Fibroblast of skin of right quadriceps (primary cell): ENCODE data around the gene PLCH2.
"Not testable (repeated sequence)": the region's sequence is repeated elsewhere in the genome, so short reads cannot be mapped to it uniquely, and the experiment has no call there.

Experiments
- DNase-seq: peaks from one replicate; pipeline ENCODE4 v3.0.0-alpha.2; 2013

PLCH2 gene, protein sequence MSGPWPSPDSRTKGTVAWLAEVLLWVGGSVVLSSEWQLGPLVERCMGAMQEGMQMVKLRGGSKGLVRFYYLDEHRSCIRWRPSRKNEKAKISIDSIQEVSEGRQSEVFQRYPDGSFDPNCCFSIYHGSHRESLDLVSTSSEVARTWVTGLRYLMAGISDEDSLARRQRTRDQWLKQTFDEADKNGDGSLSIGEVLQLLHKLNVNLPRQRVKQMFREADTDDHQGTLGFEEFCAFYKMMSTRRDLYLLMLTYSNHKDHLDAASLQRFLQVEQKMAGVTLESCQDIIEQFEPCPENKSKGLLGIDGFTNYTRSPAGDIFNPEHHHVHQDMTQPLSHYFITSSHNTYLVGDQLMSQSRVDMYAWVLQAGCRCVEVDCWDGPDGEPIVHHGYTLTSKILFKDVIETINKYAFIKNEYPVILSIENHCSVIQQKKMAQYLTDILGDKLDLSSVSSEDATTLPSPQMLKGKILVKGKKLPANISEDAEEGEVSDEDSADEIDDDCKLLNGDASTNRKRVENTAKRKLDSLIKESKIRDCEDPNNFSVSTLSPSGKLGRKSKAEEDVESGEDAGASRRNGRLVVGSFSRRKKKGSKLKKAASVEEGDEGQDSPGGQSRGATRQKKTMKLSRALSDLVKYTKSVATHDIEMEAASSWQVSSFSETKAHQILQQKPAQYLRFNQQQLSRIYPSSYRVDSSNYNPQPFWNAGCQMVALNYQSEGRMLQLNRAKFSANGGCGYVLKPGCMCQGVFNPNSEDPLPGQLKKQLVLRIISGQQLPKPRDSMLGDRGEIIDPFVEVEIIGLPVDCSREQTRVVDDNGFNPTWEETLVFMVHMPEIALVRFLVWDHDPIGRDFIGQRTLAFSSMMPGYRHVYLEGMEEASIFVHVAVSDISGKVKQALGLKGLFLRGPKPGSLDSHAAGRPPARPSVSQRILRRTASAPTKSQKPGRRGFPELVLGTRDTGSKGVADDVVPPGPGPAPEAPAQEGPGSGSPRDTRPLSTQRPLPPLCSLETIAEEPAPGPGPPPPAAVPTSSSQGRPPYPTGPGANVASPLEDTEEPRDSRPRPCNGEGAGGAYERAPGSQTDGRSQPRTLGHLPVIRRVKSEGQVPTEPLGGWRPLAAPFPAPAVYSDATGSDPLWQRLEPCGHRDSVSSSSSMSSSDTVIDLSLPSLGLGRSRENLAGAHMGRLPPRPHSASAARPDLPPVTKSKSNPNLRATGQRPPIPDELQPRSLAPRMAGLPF (N-terminal part only)

DNA sequence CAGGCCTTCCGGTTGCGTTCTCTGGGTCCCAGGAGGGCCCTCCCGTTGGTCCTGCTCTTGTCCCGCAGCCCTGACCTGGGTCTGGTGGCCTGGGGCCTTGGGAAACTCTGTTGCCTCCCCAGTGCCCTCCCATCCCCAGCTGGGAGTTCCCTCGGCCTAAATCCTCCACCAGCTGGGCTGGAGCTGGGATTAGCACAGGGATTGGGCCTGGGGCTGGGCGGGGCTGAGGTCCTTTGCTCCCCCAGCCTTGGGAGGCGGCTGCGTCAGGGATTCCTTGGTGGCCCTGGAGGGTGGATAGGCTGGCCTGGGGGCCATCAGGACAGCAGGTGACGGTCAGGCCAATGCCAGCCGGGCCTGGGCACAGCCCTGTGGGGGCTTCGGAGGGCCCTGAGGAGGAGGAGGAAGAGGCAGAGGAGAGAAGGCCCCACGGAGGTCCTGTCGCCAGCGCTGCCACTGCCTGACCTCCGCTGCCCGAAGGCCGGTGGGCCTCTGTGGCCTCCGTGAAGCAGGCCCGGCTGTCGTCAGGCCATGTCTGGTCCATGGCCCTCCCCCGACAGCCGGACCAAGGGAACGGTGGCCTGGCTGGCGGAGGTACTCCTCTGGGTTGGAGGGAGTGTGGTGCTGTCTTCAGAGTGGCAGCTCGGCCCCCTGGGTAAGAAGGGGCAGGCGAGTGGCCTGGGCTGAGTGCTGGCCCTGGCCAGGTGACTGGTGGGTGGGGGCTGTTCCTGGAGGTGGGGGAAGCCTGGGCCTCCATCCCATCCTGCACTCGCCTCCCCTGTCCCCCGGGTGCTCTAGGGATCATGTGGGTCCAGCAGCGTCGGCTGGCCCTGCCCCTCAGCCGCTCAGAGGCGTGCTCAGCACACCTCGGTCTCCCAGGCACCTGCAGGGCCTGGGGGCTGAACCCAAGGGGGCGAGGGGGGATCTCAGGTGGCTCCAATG lies at the start of gene PLCH2:
Gene PLCH2 (plus strand): TSS at position 229 of the 939 bp plus-strand sequence. CDS start 300 bp downstream, at position 529.
- no peak for DNase-seq

DNA sequence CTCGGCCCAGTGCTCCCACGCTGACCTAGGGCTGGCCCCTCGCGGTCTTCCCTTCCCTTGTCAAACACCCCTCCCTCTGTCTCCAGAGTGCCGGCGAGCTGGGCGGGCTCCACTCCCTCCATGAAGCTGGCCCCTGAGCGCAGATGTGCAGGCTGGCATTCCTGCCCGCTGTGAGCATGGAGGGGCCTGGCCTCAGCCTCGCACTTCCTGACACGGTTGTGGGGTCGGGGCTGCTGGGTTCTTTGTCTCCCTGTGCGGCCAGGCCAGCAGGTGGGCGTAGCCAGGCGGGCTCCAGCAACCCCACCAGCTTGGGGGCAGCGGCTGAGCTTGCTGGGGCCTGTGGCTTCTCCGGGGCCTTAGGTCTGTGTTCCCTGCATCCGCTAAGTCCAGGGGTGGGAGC lies 49.5 kb upstream of the PLCH2 start:
- DNase-seq = no peak

DNA sequence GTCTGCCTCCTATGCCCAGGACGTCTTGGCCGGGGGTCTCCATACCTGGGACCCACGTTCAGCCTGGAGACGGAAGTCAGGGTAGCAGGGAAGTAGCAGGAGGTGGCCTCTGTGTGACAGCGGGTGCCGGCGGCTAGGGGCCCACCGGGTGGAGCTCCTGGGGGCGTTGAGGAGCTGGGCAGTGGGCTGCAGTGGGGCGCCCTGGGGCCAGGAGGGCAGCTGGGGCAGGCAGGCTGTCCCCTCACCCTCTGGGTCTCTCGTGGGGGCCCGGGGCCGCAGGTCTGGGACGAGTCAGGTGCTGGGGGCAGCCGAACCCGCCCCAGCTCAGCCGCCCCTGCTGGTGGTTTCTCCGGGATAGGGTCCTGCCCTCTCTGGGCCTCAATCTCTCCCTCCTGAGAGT lies 49.0 kb upstream of the PLCH2 start:
- no peak for DNase-seq

DNA sequence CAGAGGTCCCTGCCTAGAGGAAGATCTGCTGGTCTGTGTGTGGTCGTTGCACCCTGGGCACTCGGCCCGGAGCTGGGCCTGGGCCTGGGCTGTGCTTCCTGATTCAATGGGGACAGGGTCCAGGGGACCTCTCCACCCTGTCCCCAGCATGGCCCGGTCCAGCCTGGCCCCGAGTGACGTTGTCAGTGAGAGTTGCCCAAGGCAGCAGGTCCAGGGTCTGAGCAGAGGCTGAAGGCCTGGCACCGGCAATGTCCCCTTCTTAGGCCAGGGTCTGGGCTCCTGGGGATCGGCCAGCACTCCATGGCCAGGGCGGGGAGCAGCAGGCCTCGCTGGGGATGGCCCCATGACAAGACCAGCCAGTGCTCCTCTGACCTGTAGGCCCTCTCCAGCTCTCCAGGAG lies 48.1 kb upstream of the PLCH2 start:
- no peak for DNase-seq

DNA sequence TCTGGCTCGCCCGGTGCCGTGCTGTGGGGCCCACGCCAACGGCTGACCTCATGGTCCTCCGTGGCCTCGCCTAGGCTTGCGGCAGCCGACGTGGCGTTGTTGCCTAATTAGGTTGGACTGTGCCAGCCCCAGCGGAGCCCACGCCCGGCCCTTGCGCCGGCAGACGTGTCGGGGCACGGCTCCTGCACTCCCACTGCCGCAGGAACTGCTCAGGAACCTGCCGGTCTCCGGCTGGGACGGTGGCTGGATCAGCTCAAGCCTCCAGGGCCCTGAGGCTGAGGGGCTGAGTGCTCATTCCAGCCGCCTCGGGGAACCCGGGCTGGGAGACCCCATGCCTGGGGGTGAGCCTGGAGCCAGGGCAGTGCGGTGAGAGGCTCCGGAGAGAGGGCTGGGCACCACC lies 47.6 kb upstream of the PLCH2 start:
- DNase-seq = no peak

DNA sequence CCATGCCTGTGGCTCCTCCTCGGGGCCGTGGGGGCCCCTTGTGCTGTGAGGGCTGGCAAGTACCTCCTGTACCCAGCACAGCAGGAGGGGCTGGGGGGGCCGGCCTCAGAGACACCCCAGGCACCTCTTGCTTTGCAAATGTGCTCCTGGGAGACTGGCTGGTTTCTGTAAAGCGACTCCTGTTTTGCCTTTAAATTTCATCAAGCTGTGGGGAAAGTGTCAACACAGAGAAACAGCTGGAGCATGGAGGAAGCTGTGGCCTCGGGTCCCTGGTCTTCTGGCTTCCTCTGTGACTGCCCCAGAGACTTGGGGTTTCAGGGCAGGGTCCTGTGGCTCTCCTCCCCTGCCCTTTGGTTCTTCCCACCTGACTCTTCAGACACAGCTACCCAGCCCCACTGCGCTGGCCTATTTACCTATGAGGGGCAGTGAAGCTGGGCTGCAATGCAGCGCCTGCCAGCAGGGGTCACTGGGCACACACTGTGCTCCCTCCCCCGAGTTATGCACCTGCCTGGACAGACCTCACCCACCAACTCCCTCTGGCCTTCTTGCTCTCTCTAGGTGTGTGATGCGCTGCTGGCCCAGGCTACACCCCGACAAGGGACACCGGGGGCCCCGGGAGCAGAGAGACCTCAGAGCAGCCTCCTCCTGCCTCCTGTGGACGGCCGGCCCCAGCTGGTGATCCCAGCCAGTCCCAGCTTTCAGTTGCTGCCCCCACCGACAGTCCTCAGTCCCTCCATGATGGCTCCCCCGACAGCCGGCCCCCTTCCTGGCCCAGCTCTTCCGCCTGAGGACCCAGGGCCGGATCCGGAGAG lies 46.1 kb upstream of the PLCH2 start:
- no peak for DNase-seq

DNA sequence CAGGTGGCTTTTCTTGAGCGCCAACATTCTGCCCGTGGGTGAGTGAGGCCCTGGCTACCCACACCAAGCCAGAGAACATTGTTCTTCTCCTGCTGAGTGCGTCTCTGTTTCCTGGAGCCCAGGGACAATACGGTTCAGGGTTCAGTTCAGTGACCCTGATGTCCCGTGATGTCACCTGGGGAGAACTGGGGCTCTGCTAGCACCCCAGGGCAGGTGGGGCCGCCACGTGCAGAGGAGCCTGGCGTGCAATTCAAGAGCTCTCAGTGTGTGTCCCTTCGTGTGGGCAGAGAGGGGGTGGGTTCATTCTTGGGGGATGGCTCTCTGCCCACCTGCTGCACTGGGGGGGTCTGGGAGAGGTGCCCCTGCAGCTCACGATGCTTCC lies 45.5 kb upstream of the PLCH2 start:
- DNase-seq = no peak

DNA sequence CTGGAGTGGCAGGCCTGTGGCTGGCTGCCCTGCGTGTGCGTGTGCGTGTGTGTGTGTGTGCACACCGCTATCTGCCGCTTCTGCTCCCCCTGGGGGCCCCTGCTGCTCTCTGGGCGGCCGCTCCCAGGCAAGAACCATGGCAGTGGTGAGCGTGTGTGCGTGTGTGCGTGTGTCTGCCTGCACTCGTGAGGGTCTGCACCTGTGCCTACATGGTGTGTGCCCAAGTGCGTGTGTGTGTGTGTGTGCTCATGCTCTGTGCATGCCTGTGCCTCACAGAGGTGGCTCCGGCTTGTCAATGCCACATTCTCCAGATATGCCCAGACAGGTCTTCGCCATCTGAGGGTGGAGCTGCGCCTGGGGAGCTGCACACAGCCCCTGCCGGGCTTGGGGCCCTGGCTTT lies 45.0 kb upstream of the PLCH2 start:
- no peak for DNase-seq

DNA sequence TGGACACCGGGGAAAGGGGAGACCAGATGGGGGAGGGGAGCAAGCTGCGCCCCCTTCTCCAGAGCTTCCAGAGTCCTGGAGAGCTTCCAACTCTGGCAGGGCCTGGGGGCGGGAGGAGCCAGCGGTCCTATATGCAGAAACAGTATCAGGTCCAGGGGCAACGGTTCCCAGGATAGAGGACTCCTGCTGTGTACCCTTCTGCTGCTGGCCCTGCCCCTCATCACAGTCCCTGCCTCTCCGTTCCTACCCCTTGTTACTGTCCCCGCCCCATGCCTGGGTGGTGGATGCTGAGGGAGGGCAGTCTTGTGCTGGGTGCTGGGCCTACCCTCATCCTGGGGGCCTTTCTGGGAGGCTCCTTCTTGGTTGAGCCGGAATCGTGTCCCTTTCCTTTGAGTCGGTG lies 44.6 kb upstream of the PLCH2 start:
- DNase-seq = no peak

DNA sequence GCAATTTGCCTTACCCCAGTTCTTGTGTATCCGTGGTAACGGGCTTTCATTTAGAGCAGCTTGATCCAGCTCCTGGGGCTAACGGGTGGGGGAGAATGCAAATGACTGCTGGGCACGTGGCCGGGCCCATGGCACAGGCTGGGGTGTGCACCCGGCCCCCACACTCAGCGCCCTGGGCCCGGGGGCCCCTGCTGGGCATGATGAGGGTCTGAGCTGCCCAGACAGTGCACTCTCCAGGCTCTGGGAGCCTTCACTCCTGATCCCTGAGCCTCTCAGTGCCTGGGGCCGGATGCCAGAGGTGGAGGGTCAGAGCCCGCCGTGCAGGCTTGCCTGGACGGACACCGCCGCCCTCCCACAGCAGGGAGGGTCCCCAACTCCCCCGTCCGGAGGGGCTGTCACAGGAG lies 43.6 kb upstream of the PLCH2 start:
- no peak for DNase-seq

DNA sequence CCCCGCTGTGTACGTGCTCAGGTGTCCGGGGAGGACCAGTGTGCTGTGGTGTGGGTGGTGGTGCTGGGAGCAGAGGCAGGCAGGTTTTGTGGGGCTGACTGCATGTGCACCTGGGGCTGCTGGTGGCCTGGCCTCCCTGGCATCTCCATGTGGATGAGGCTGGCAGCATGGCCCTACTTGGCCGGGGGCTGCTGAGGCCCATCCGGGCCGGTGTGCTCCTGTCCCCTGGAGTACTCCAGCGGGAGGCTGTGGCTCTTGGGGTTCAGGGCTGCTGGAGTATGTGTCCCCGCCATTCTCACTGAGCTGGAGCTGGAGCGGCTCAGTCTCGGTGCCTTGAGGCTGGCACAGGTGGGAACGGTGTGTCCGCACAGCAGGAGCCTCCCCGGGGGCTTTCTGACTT lies 42.9 kb upstream of the PLCH2 start:
- DNase-seq = no peak

DNA sequence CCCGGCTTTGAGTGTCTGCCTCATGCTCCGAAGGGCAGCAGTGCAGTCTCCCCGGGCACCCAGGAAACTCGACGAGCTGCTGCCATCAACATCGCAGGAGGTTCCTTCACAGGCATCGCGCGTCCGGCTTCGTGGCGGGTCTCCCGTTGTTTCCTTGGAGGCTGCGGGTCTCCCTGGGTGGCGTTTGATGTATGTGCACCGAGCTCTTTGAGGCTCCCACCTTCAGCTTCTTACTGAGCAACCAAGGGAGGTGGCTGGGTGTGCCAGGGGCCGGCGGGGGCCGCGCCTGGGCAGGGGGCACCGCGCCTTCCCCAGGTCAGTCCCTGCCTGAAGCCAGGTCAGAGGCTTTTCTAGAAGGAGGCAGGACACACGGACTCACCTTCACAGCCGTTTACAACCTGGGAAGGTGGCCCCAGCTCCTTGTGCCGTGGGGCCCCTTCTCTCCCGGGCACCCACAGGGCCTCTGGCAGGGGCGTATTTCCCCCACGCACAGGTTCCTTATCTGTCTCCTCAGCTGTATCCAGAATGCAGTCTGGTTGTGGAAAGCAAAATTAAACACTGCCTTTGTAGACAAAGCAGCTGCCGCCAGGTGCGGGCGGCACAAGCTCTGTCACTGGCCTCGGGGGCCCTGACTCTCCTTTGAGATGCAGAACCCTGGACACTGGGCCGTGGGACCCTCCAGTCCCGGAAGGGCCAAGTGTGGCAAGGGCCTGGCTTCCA lies 42.0 kb upstream of the PLCH2 start:
- no peak for DNase-seq

DNA sequence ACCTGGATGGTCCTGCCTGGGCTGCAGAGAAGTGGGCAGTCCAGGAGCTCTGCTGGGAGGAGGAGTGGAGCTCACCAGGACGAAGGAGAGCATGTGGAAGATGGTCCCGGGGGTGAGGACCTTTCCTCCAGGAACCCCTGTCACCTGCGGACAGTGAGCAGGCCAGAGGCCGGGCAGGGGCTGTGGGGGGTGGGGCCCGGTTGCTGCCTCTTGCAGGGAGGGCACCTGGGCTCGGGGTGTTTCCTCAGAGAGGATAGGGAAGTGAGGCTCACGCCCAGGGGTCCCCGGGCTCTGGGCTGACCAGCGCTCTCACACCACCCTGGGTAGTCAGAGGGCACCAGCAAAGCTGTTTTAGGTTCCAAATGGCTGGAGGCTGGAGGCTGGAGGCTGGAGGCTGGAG lies 41.0 kb upstream of the PLCH2 start:
- DNase-seq = no peak

DNA sequence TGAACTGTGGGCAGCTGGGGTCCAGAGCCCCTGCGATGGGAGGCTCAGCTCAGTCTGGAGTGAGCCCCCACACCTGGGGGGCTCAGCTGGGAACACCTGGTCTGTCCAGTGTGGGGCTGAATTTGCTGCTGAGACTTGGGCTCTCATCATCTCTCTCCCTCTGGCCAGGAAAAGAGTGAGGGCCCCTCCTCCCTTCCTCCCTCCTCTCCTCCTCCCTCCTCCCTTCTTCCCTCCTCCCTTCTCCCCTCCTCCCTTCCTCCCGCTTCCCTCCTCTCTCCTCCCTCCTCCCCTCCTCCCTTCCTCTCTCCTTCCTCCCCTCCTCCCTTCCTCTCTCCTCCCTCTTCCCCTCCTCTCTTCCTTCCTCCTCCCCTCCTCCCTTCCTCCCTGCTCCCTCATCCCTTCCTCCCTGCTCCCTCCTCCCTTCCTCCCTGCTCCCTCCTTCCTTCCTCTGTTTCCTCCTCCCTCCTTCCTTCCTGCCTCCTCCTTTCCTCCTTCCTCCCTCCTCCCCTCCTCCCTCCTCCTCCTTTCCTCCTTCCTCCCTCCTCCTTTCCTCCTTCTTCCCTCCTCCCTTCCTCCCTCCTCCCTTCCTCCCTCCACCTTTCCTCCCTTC lies 40.2 kb upstream of the PLCH2 start:
- DNase-seq = no peak

DNA sequence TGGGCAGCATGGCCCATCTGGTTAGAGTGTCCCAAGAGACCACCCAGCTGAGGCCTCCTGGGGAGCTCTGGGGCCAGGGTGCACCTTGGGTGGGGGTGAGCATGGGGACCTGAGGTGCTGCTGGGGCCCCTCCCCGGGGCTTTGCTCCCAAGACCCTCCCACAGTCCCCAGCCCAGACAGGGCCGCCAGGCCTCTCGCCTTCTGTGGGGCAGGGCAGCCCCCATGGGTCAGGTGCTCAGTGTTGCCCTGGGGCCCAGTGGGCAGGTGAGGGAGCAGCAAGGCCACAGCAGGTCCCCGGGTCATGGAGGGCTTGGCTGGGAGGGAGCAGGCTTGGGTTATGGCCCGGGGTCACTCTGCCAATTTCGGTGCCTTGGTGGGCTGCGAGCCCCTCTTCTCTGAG lies 39.2 kb upstream of the PLCH2 start:
- DNase-seq = no peak

DNA sequence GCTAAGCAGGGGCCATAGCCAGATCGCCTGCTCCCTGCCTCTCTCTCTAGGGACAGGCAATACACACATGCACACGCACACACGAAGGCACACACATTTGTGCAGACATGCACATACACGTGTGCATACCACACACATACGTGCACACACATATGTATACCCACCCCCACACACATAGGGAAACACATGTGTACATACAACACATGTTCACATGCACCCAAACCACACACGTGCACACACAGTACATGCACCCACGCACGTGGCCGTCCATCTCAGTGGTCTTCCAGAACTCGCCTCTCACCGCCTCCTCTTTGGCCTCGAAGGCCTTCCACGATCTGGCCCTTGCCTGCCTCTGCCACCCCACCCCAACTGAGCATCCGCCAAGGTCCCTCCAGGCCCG lies 38.5 kb upstream of the PLCH2 start:
- no peak for DNase-seq

DNA sequence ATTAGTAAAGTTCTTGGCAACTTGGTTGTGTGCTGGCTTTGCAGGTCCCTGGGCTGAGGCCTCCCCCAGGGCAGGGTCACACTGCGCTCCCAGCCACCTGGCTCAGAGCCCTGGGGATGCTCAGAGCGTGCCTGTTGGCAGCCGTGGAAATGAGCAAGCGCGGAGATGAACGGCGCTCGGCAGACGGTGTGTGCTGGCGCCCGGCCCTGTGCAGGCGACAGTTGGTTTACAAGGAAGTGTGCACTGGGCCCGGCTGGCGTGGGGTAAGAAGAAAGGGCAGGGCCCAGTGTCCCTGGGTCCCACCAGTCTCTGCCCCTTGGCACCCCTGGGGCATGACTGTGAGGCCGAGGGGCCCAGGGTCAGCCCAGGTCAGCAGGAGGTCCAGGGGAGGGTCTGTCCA lies 38.1 kb upstream of the PLCH2 start:
- no peak for DNase-seq

DNA sequence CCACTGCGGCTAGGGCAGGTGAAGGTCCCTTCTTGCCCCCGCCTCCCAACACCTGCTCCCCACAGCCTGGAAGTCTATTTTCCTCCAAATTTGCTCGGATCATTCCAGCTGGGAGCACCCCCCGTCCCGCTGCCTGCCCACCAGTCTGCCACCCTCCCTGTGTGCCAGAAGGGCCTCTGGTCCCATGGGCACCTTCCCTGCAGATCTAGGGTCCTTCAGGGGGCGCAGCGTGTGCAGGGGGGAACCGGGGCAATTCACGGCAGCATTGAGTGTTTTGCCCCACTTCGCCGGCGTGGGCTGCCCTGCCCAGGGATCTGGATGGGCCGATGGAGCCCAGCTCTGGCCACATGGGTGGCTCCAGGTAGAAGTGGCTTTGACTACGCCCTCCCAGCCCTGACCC lies 37.4 kb upstream of the PLCH2 start:
- DNase-seq = no peak

DNA sequence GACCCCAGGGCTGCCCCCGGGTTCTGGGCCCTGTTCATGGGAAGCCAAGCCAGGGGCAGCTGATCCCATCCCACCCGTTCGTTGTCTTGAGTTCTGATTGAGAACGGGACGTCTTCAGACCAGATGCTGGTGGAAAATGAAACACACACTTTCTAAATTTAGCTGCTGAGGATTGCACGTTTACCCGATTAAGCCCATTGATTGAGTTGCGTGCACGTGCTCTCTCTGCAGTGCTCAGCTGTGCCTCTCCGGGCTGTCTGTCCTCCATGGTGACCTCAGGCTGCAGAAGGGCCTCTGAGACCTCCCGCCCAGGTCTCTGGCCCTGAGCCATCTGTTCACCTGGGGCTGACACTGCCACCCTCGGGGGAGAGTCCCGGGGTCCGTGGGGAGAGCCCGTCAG lies 36.7 kb upstream of the PLCH2 start:
- no peak for DNase-seq

DNA sequence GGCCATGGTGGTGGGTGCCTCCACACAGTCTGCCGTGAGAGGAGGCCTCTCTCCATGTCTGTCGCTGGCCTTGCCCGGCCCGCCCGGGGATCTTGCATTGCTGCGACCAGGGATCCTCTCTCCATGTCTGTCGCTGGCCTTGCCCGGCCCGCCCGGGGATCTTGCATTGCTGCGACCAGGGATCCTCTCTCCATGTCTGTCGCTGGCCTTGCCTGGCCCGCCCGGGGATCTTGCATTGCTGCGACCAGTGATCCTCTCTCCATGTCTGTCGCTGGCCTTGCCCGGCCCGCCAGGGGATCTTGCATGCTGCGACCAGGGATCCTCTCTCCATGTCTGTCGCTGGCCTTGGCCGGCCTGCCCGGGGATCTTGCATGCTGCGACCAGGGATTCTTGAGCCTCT lies 35.7 kb upstream of the PLCH2 start:
- DNase-seq = not testable (repeated sequence)
